Ramos (cell line): ENCODE data around the gene AMMECR1.

ENCODE experiments used
- in situ Hi-C: fragments of 300-500 bp; cut with MboI; formaldehyde crosslinking; loops from one replicate; pipeline ENCODE4 v1.14.3; 2022; ENCODE audit warnings: low sequenced_read_pairs; ENCODE audit not compliant: unreplicated experiment

AMMECR1 gene

DNA sequence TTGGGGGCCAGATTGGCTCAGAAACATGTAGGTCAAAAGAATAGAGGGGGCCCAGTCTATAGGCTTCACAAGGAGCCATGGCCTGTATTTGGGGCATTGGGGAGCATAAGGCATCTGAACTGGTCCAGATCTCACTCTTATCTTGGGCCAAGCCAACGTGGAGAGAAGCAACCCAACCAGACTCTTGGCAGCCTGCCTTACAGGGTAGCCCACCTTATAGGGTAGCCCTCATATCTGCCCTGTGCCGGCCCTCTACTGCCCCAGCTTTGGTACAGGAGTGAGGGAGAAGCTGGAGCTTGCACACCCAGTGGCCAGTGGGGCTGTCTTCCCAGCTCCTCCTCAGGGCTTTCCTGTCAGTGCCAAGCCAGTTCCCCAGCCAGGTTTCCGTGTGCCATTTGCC, 142.2 kb downstream of the AMMECR1 start:
- in situ Hi-C loops: no loop called here

DNA sequence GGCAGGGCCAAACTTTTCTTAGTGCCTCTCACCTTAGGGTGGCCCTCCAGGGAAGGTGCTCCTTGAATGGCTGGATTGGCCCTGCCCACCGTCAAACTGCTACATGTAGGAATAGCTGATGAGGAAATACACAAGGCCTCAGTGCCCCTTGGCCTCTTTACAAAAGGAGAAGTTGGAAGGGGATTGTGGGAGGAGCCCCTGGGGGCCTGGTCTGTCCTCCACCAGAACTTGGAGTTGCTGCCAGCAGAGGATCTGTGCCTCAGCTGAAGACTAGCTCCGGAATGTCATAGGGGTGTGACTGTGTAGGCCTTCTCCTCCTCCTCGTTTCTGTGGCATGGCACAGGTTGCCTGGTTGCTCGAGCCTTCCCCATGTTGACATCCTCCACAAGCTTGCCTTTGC, 142.7 kb downstream of the AMMECR1 start:
- in situ Hi-C loops: no loop called here

- in situ Hi-C loops: loop anchor here (25.0 kb wide), 1 partner anchor 664 kb away; no protein-coding TSS in a partner anchor
These were observed 144.4 kb downstream of the AMMECR1 start for GRCh38 chrX:110173192-110174175.

DNA sequence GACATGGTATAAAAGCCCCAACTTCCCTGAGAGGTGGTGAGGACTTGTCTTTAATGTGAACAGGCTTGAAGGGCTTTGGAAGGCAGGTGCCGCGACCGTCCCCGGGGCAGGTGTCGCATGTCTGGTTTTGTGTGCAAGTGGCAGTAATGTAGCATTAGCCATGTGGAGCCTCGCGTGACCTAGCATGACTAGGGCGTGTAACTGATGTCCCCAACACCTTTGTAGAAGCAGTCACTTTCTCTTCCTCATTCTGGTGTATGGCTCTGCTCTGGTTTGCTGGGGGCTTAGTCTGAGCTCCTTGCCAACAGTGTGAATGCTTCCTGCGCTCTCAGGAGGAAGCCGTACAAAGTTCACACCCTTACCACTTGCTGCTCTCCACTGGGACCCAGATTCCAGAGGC, 145.7 kb downstream of the AMMECR1 start:
- in situ Hi-C loops: loop anchor here (25.0 kb wide), 1 partner anchor 665 kb away; no protein-coding TSS in a partner anchor

DNA sequence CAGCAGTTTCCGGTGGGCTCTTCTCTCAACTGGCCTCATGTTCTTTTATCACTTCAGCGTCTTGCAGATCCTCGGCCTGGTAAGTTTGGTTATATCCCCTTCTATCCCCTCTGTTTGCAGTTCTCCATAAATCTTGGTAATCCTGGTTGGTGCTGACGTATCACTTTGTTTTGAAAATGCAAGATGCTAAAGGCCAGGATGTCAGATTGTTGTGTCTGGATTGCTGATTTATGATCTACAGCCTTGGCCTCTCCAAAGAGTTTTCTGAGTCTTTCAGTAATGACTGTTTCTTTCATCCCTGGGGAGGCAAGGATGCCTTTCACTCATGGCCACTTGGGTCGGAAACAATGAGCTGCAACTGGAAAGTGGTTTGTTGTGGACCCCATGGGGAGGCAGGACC, 146.4 kb downstream of the AMMECR1 start:
- in situ Hi-C loops: loop anchor here (25.0 kb wide), 1 partner anchor 666 kb away; no protein-coding TSS in a partner anchor

DNA sequence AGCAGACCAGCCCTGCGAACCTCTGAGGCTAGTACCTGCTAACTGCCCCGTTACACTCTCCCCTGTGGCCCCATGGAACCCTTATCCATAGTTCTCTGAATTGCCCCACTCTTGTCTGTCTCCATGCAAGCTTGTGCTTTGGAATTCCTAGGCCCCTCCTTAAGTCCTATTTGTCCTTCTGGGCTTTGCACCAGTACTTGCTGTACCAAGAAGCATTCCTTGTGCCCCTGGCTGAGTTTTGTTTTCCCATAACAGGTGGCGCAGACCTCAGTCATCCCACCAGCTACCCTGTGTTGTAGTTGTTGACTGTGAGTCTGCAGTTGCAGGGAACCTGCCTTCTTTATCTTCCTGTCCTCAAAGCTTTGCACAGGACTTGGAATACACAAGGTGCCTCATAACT, 147.9 kb downstream of the AMMECR1 start:
- in situ Hi-C loops: loop anchor here (25.0 kb wide), 1 partner anchor 667 kb away; no protein-coding TSS in a partner anchor

GRCh38 chrX:110168585-110168984, 149.3 kb downstream of the AMMECR1 start:
- in situ Hi-C loops: loop anchor here (25.0 kb wide), 1 partner anchor 669 kb away; no protein-coding TSS in a partner anchor

- in situ Hi-C loops: loop anchor here (25.0 kb wide), 1 partner anchor 669 kb away; no protein-coding TSS in a partner anchor
These were observed 149.9 kb downstream of the AMMECR1 start for GRCh38 chrX:110167952-110168451.

GRCh38 chrX:110163488-110163887, 154.4 kb downstream of the AMMECR1 start:
- in situ Hi-C loops: loop anchor here (25.0 kb wide), 1 partner anchor 674 kb away; no protein-coding TSS in a partner anchor

DNA sequence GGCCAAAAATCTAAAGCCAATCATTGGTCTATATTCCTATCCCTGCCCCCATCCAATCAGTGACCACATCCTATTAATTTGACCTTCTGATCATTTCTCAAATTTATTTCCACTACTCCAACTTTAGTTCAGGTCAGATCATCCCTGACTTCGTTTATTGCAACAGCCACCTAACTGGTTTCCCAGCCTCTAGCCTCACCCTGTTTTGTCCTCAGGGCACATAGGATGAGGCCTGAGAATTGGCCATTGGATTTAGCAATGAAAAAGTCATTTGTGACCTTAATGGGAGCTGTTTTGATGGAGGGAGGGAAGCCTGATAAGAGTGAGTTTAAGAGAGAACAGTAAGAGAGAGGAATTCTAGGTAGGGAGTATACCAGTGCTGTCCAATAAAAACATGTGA, 155.0 kb downstream of the AMMECR1 start:
- in situ Hi-C loops: loop anchor here (25.0 kb wide), 1 partner anchor 674 kb away; no protein-coding TSS in a partner anchor

GRCh38 chrX:110162131-110162530, 155.8 kb downstream of the AMMECR1 start:
- in situ Hi-C loops: loop anchor here (25.0 kb wide), 1 partner anchor 675 kb away; no protein-coding TSS in a partner anchor

GRCh38 chrX:110161361-110161686, 156.6 kb downstream of the AMMECR1 start:
- in situ Hi-C loops: loop anchor here (25.0 kb wide), 1 partner anchor 676 kb away; no protein-coding TSS in a partner anchor

DNA sequence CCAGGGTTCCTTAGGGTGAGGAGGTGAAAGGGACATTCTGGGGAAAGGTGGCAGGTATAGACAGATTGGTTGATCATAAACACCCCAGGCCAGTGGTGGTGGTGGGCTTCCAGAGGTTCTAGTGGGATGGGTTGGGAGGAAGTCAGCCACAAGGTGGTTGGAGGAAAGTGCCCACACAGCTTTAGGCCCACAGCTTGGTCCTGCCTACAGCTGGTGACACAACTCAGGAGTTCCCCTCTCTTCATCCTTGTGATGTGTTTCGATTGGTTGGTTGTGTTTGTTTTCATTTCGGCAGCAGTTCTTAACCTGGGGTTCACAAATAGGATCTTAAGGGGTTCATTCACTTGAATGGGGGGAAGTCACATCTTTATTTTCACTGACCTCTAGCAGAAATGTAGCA, 158.0 kb downstream of the AMMECR1 start:
- in situ Hi-C loops: loop anchor here (5.0 to 25.0 kb wide), 2 partner anchors 247 to 677 kb away; no protein-coding TSS in a partner anchor

GRCh38 chrX:110159235-110159634, 158.7 kb downstream of the AMMECR1 start:
- in situ Hi-C loops: loop anchor here (5.0 to 25.0 kb wide), 2 partner anchors 248 to 678 kb away; no protein-coding TSS in a partner anchor

- in situ Hi-C loops: loop anchor here (5.0 to 25.0 kb wide), 2 partner anchors 250 to 680 kb away; no protein-coding TSS in a partner anchor
These were observed 160.4 kb downstream of the AMMECR1 start for GRCh38 chrX:110157444-110157843.

GRCh38 chrX:110156167-110156754, 161.6 kb downstream of the AMMECR1 start:
- in situ Hi-C loops: loop anchor here (5.0 to 25.0 kb wide), 2 partner anchors 251 to 681 kb away; no protein-coding TSS in a partner anchor

DNA sequence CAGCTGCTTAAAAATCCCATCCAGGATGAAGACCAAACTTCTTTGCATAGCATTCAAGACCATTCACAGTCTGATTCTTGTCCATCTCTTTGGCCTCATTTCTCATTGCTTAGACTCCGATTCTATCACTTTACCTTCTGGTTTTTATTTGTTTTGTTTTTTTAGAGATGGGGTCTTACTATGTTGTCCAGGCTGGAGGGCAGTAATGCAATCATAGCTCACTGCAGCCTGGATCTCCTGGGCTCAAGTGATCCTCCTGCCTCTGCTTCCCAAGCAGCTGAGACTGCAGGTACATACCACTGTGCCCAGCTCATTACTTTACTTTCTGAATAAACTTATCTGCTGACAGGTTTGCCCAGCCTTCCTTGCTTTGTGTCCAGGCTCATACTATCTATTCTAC, 162.1 kb downstream of the AMMECR1 start:
- in situ Hi-C loops: loop anchor here (5.0 to 25.0 kb wide), 2 partner anchors 252 to 682 kb away; no protein-coding TSS in a partner anchor

DNA sequence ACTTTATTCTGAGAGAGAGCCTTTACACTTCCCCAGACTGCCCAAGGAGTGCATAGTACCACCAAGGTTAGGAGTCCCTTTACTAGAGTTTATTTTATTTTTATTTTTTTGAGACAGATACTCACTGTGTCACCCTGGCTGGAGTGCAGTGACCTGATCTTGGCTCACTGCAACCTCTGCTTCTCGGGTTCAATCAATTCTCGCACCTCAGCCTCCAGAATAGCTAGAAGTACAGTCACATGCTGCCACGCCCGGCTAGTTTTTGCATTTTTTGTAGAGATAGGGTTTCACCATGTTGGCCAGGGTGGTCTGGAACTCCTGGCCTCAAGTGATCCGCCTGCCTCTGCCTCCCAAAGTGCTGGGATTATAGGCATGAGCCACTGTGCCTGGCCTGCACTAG, 163.6 kb downstream of the AMMECR1 start:
- in situ Hi-C loops: loop anchor here (25.0 kb wide), 1 partner anchor 683 kb away; no protein-coding TSS in a partner anchor

DNA sequence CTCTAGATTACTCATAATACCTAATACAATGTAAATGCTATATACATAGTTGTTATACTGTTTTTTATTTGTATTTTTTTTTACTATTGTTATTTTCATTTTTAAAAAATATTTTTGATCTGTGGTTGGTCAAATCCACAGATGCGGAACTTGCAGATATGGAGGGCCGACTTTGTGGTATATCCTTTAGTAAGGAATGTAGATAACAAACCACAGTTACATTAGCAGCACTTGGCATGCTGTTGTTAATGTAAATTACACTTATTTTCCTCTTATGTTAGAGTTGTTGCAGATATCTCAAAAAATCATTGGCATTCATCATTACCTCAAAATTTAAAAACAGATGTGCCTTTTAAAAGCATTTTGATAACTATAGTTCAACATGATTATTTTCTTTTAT, 164.0 kb downstream of the AMMECR1 start:
- in situ Hi-C loops: loop anchor here (25.0 kb wide), 1 partner anchor 683 kb away; no protein-coding TSS in a partner anchor

DNA sequence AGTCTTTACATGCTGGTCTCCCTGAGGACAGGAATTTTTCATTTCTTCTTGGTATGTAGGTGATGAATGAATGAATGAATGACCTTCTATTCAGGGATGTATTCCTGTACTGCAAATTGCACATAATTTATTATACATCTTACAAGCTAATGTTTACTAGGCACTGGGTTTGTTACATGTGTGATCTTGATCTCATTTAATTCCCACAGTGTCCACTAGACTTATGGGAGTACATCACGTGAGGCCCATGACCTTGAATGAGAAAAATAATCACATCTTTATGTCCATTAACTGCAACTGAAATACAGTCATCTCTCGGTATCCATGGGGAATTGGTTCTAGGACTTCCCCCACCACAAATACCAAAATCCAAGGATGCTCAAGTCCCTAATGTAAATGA, 164.6 kb downstream of the AMMECR1 start:
- in situ Hi-C loops: loop anchor here (25.0 kb wide), 1 partner anchor 684 kb away; no protein-coding TSS in a partner anchor
